Stimulated activated naive CD8-positive, alpha-beta T cell treated with anti-CD3 and anti-CD28 coated beads, Interleukin-15, amount 100 ng/mL, for 72 hours (primary cell): ENCODE data around the gene EPS8L3.
"Not testable (repeated sequence)": the region's sequence is repeated elsewhere in the genome, so short reads cannot be mapped to it uniquely, and the experiment has no call there.

Experiments used
- ATAC-seq: fragments of 150-1000 bp; cut with Tn5 transposase; 2 replicates; pipeline ENCODE4 v1.10.0; 2021; ENCODE audit warnings: mild to moderate bottlenecking, moderate library complexity
- DNase-seq, 2 donors: peaks; one replicate each; pipeline ENCODE4 v3.0.0; 2021 to 2022
- H3K27ac Mint-ChIP-seq, 2 donors: one replicate each; pipeline ENCODE4 v1.8.0; 2022; ENCODE audit warnings: mild to moderate bottlenecking in 2 of 2, mixed read lengths in 2 of 2, moderate library complexity in 2 of 2
- H3K27me3 Mint-ChIP-seq: one replicate; pipeline ENCODE4 v1.8.0; 2022; ENCODE audit warnings: mixed read lengths
- H3K4me1 Mint-ChIP-seq: one replicate; pipeline ENCODE4 v1.8.0; 2022; ENCODE audit warnings: mild to moderate bottlenecking, mixed read lengths
- H3K4me3 Mint-ChIP-seq, 2 donors: one replicate each; pipeline ENCODE4 v1.8.0; 2022; ENCODE audit warnings: mild to moderate bottlenecking in 2 of 2, mixed read lengths in 2 of 2, moderate library complexity in 1 of 2
- H3K9me3 Mint-ChIP-seq, 2 donors: one replicate each; pipeline ENCODE4 v1.8.0; 2022; ENCODE audit warnings: mixed read lengths in 2 of 2

EPS8L3 gene

GRCh38 chr1:109773900-109774485 is 10.3 kb upstream of the EPS8L3 start:
- no peaks in the 10 kb centered on the region for H3K9me3 Mint-ChIP-seq
- H3K27ac Mint-ChIP-seq = no peak overlapping the region
- H3K4me3 Mint-ChIP-seq = no peak overlapping the region
- ATAC-seq (no peak), DNase-seq (no peak)
- H3K27me3 Mint-ChIP-seq = peaks cover 9% of the 10 kb centered on the region
- peaks cover 14% of the 10 kb centered on the region for H3K4me1 Mint-ChIP-seq

DNA sequence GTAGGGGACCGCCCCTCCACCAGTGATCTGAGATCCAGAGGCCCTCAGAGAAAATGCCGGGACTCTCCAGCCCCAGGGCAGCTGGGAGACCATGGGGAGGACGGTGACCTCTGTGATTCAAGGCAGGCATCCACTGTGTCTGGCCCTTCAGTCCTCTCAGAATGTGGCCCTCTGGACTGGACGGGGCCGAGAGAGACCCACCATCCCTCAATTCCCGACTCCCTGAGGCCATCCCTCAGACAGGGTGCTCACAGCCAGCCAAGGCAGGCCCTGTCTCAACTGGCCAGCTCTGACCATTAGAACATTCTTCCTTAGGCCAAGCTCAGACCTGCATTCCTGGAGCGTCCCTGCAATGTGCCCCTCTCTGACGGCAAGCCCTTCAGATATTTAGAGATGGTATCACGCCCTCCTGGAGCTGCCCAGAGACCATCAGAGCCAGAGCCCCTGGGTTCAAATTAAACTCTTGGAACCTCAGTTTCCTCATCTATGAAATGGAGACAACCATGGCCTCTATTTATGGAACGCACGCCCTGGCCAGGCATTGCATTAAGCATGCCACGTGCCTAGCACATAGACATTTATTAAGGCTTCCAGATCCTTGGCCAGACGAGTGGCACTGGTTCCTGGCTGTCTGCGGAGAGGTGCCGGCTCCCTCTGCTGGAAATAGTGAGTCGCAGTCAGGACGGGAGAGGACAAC is 9.6 kb upstream of the EPS8L3 start:
- Mint-ChIP-seq H3K27ac (no peak overlapping the region), H3K4me1 (peaks cover 14% of the 10 kb centered on the region), H3K9me3 (no peaks in the 10 kb centered on the region), H3K27me3 (peaks cover 9% of the 10 kb centered on the region), H3K4me3 (no peak overlapping the region)
- peak; percentile 61 to 79 for DNase-seq
- peak; percentile 89 for ATAC-seq

GRCh38 chr1:109772658-109773202 is 9.0 kb upstream of the EPS8L3 start:
- Mint-ChIP-seq H3K27ac (no peak overlapping the region), H3K27me3 (peaks cover 9% of the 10 kb centered on the region), H3K4me1 (peaks cover 14% of the 10 kb centered on the region), H3K9me3 (no peaks in the 10 kb centered on the region), H3K4me3 (no peak overlapping the region)
- ATAC-seq (no peak), DNase-seq (no peak)

DNA sequence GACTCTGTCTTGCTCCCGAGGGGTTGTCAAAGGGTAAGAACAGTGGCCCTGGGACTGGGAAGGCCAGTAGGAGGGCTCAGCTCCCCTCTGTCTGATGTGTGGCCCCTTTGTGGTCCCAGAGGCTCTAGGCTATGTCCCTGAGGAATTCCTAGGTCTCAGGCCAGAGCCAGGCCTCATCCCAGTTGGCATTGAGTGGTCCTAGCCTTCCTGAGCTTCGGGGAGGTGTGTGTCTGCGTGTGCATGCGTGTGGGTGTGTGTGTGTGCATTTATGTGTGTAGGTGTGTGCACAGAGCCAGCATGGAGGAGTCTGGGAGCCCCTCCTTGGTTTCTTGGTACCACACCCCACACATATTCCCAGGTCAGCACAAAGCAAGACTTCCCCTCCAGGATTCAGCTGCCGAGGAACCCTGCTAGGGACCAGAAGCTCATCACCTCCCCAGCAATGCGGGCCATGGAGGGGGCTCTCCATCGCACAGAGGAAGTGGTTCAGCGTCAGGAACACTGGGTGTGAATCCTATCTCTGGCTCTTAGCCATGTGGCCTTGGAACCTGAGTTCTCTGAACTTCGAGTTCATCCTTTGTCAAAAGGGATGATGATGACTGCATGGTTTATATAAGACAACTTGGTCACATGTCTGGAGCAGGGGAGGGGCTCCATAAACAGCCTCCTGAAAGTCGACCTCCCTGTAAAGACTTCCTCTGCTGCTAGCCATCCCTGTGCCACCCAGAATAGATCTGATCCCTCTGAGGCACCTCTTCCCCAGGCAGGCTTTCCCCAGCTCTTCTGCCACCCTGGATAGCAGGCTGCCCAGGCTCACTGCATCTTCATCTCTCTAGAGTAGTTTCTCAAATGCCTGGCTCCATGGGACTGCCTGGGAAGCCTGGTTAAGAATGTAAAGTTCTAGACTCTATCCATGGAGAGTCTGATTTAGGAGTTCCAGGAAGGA is 8.3 kb upstream of the EPS8L3 start:
- H3K27ac Mint-ChIP-seq = peak overlapping the region in 1 of 2 donors; percentile 19
- no peak overlapping the region for H3K4me3 Mint-ChIP-seq
- DNase-seq (no peak), ATAC-seq (no peak)
- H3K9me3 Mint-ChIP-seq = no peaks in the 10 kb centered on the region
- H3K4me1 Mint-ChIP-seq = peaks cover 9% of the 10 kb centered on the region
- peaks cover 9% of the 10 kb centered on the region for H3K27me3 Mint-ChIP-seq

- no peak for DNase-seq
- Mint-ChIP-seq H3K4me3 (no peak overlapping the region), H3K27me3 (peaks cover 4% of the 10 kb centered on the region), H3K9me3 (no peaks in the 10 kb centered on the region), H3K27ac (peak overlapping the region; percentile 9 to 28), H3K4me1 (peaks cover 5% of the 10 kb centered on the region)
- no peak for ATAC-seq
Measured at GRCh38 chr1:109770331-109771095, 6.8 kb upstream of the EPS8L3 start.

- DNase-seq (no peak), ATAC-seq (no peak)
- H3K27me3 Mint-ChIP-seq = no peaks in the 10 kb centered on the region
- H3K4me1 Mint-ChIP-seq = peaks cover 5% of the 10 kb centered on the region
- no peak overlapping the region for H3K4me3 Mint-ChIP-seq
- no peaks in the 10 kb centered on the region for H3K9me3 Mint-ChIP-seq
- H3K27ac Mint-ChIP-seq = peak overlapping the region in 1 of 2 donors; percentile 0
Measured at GRCh38 chr1:109769330-109770078, 5.8 kb upstream of the EPS8L3 start.

DNA sequence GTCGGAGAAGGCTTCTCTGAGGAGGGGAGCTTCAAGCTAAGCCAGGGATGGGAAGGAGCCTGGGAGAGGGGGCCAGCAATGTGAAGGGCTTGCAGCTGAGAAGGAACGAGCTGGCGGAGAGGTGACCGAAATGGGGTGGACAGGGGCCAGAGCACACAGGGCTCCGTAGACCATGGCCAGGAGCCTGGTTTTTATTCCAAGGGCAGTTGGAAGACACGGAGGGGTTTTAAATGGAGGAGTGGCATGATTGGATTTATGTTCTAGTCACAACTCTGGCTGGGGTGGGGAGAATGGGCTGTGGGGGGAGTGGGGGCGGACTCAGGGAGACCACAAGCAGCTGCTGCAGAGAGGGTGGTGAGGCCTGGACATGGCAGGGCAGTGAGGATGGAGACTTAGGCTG is 5.1 kb upstream of the EPS8L3 start:
- peaks cover 3% of the 10 kb centered on the region for H3K4me1 Mint-ChIP-seq
- no peak overlapping the region for H3K27ac Mint-ChIP-seq
- H3K9me3 Mint-ChIP-seq = no peaks in the 10 kb centered on the region
- DNase-seq = no peak
- no peaks in the 10 kb centered on the region for H3K27me3 Mint-ChIP-seq
- H3K4me3 Mint-ChIP-seq = no peak overlapping the region
- no peak for ATAC-seq

GRCh38 chr1:109768335-109768650 is 4.6 kb upstream of the EPS8L3 start:
- no peak for DNase-seq
- Mint-ChIP-seq H3K4me3 (no peak overlapping the region), H3K4me1 (no peaks in the 10 kb centered on the region), H3K27me3 (no peaks in the 10 kb centered on the region), H3K9me3 (no peaks in the 10 kb centered on the region), H3K27ac (no peak overlapping the region)
- ATAC-seq = no peak

DNA sequence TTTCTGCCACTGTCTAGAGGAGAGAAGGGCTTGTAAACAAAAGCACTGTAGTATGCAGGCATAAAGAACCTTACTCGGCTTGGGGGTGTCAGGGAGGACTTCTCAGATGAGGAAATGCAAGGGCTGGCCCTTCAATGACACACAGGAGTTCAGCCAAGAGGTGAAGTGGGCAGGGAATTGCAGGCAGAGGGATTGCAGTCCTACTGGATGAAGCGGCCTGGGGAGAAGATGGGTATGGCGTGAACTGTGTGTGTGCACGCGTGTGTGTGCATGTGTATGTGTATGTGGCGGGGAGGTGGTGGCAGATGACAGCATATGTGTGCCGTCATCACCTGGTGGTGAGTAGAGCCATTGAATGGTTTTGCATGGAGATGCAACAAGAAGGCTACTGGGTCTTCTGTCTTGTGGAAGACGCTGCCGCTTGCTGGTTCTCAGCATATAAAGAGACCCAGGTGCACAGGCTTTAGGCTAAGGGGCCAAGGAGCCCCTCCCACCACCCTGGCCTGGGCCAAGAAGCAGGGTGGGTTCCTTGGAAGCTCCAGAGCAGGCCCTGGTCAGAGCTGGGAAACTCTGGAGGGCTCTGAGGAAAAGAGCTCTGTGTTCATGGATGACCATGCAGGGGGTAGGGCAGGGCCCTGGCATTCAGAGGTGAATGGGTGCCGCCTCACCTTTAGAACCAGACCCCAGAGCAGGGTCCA is 4.1 kb upstream of the EPS8L3 start:
- no peaks in the 10 kb centered on the region for H3K27me3 Mint-ChIP-seq
- no peaks in the 10 kb centered on the region for H3K9me3 Mint-ChIP-seq
- peak in 1 of 2 donors; percentile 1 for DNase-seq
- ATAC-seq = no peak
- no peak overlapping the region for H3K27ac Mint-ChIP-seq
- no peak overlapping the region for H3K4me3 Mint-ChIP-seq
- no peaks in the 10 kb centered on the region for H3K4me1 Mint-ChIP-seq

- not testable (repeated sequence) for H3K9me3 Mint-ChIP-seq, H3K27ac Mint-ChIP-seq, H3K27me3 Mint-ChIP-seq, ATAC-seq, H3K4me3 Mint-ChIP-seq, H3K4me1 Mint-ChIP-seq, DNase-seq
Measured at GRCh38 chr1:109766991-109767636, 3.4 kb upstream of the EPS8L3 start.

GRCh38 chr1:109765896-109766615 is 2.3 kb upstream of the EPS8L3 start:
- no peaks in the 10 kb centered on the region for H3K27me3 Mint-ChIP-seq
- ATAC-seq (no peak), DNase-seq (peak in 1 of 2 donors; percentile 3)
- H3K27ac Mint-ChIP-seq = no peak overlapping the region
- no peak overlapping the region for H3K4me3 Mint-ChIP-seq
- H3K4me1 Mint-ChIP-seq = no peaks in the 10 kb centered on the region
- no peaks in the 10 kb centered on the region for H3K9me3 Mint-ChIP-seq

DNA sequence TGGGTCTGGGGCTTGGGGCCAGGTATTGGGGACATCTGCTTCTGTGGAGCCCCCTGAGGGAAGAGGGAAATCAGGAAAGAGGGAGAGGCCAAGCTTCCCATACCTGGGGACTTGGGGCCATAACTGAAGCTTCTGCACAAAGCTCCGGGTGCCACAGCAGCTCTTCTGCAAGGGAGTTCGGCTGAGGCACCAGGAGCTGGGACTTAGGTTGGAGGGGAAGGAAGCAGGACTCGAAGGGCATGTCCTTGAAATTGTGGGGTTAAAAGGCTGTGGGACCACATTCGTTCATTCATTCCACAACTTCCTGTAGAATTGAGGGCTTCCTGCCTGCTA is 1.7 kb upstream of the EPS8L3 start:
- Mint-ChIP-seq H3K27me3 (no peaks in the 10 kb centered on the region), H3K4me1 (no peaks in the 10 kb centered on the region)

More for the DNA sequence above, 1.7 kb upstream of the EPS8L3 start:
- Mint-ChIP-seq H3K9me3 (no peaks in the 10 kb centered on the region), H3K4me3 (no peak overlapping the region), H3K27ac (no peak overlapping the region)
- DNase-seq (no peak), ATAC-seq (no peak)
